ENCODE data around the gene KCTD19.

Gene KCTD19

GRCh38 chr16:67240506-67240905, 86.0 kb downstream of the KCTD19 start:
- DNase-seq = no peak

Measured in NCI-H524 treated with DMSO at 0.1 percent for 48 hours (cell line).